Panc1 (cell line): Measurements from ENCODE around the gene OSBPL5. TPM values are rescaled to one million over a fixed set of nuclear protein-coding genes. Genes with fewer than 3 reads are reported as not detected.
"Not testable (repeated sequence)": the region's sequence is repeated elsewhere in the genome, so short reads cannot be mapped to it uniquely, and the experiment has no call there.

ENCODE experiments used
- ATAC-seq: fragments of 200-7000 bp; cut with Tn5 transposase; 2 replicates; pipeline ENCODE4 v1.9.1; 2020; ENCODE audit warnings: mild to moderate bottlenecking, moderate library complexity
- BruUV-seq: library from RNA; stranded (reverse); fragments of 400-500 nt; replicated peaks from 2 replicates; lab custom pipeline; 2021; lab: Mats Ljungman, UMichigan
- CTCF ChIA-PET: fragments of 300-600 bp; sonication (Branson Sonifier 250); formaldehyde crosslinking; loops from one replicate; lab custom pipeline; 2022; ENCODE audit warnings: antibody characterized with exemption; lab: Charles Lee
- POLR2A ChIA-PET: fragments of 300-600 bp; sonication (Branson Sonifier 250); formaldehyde crosslinking; loops from one replicate; lab custom pipeline; 2022; ENCODE audit warnings: antibody characterized with exemption; lab: Charles Lee
- DNase-seq: peaks from one replicate; pipeline ENCODE4 v3.0.0-alpha.2; 2010; ENCODE audit warnings: low read depth, low spot score
- H3K27ac ChIP-seq: 2 replicates; pipeline ENCODE4 v1.5.1; 2011; ENCODE audit warnings: mild to moderate bottlenecking, low read length, inconsistent platforms
- H3K27me3 ChIP-seq: fragments of 200-500 bp; sonication (Bioruptor generic); 2 replicates; pipeline ENCODE4 v1.6.0; 2014; ENCODE audit warnings: low read length, inconsistent platforms; ENCODE audit not compliant: control insufficient read depth, insufficient read depth
- H3K36me3 ChIP-seq: fragments of 200-500 bp; sonication (Bioruptor generic); 2 replicates; pipeline ENCODE4 v1.5.1; 2014; ENCODE audit warnings: inconsistent platforms, mild to moderate bottlenecking, low read length, moderate library complexity; ENCODE audit not compliant: control insufficient read depth, insufficient read depth
- H3K4me1 ChIP-seq: 2 replicates; pipeline ENCODE4 v1.5.1; 2011; ENCODE audit warnings: inconsistent platforms, mild to moderate bottlenecking, low read length, moderate library complexity; ENCODE audit not compliant: control insufficient read depth, insufficient read depth
- H3K4me3 ChIP-seq, 2 experiments: 2 replicates each; pipeline ENCODE4 v1.5.1; 2011 to 2012; ENCODE audit warnings: low read depth in 2 of 2, low read length in 2 of 2, mild to moderate bottlenecking in 2 of 2, inconsistent platforms in 1 of 2, moderate library complexity in 1 of 2
- H3K9me3 ChIP-seq: fragments of 200-500 bp; sonication (Bioruptor generic); 2 replicates; pipeline ENCODE4 v1.5.1; 2014; ENCODE audit warnings: low read depth, mild to moderate bottlenecking, inconsistent platforms, low read length, moderate library complexity; ENCODE audit not compliant: control insufficient read depth, insufficient read depth
- CTCF ChIP-seq: fragments of 450-650 bp; IDR thresholded peaks from 2 replicates; pipeline ENCODE4 v1.5.1; 2017; ENCODE audit warnings: mild to moderate bottlenecking
- POLR2AphosphoS5 ChIP-seq: IDR thresholded peaks from 2 replicates; pipeline ENCODE4 v1.6.1; 2012; ENCODE audit warnings: mild to moderate bottlenecking, low read depth, low read length, moderate library complexity
- REST ChIP-seq, 2 experiments: IDR thresholded peaks; 2 replicates each; pipeline ENCODE4 v1.6.1; 2011 to 2012; ENCODE audit warnings: low read depth in 2 of 2, control low read depth in 1 of 2, low read length in 1 of 2, mild to moderate bottlenecking in 1 of 2, moderate library complexity in 1 of 2; ENCODE audit not compliant: insufficient read depth in 1 of 2
- SIN3A ChIP-seq: IDR thresholded peaks from 2 replicates; pipeline ENCODE4 v1.6.1; 2012; ENCODE audit warnings: low read depth, mild to moderate bottlenecking, low read length, moderate library complexity, borderline replicate concordance; ENCODE audit not compliant: insufficient read depth
- TCF7L2 ChIP-seq: IDR thresholded peaks from 2 replicates; pipeline ENCODE4 v1.6.1; 2011; ENCODE audit warnings: mild to moderate bottlenecking, low read depth, low read length, inconsistent platforms
- in situ Hi-C: cut with HindIII; loops from 2 replicates; pipeline ENCODE4 v1.10.0; 2016; ENCODE audit warnings: low sequenced_read_pairs, low pct_unique_long_range_greater_than_20kb
- intact Hi-C: fragments of 100-400 bp; cut with micrococcal nuclease; formaldehyde crosslinking; loops from one replicate; pipeline ENCODE4 v1.10.0; 2022; ENCODE audit not compliant: unreplicated experiment
- total RNA-seq: library from RNA; stranded (reverse); gene quantifications from one replicate; pipeline ENCODE4 v1.2.1, GENCODE V29; 2021; ENCODE audit not compliant: unreplicated experiment

OSBPL5 gene
- total RNA-seq, 1 experiment from 2014 or later: 20.2 TPM

- TF ChIP-seq REST (IDR thresholded peaks at IDR 0.05; ENCODE audit: insufficient read depth in 1 of 2, low read depth in 2 of 2, low read length in 1 of 2) (no peak), POLR2AphosphoS5 (no peak), SIN3A (no peak), CTCF (no peak), TCF7L2 (no peak)
- no peak overlapping the region for H3K27ac ChIP-seq
- ATAC-seq: no peak
- H3K4me3 ChIP-seq: no peak overlapping the region
- no TSS peak for BruUV-seq
- no peak for DNase-seq
- H3K27me3 ChIP-seq: no peaks in the 10 kb centered on the region
- ChIA-PET CTCF (no interaction called here), POLR2A (no interaction called here)
- no peaks in the 10 kb centered on the region for H3K9me3 ChIP-seq
- intact Hi-C loops: no loop called here
- in situ Hi-C loops: no loop called here
- no peaks in the 10 kb centered on the region for H3K36me3 ChIP-seq
- no peaks in the 10 kb centered on the region for H3K4me1 ChIP-seq
These were observed 95.7 kb downstream of the OSBPL5 start for GRCh38 chr11:3069425-3069824.

- H3K27me3 ChIP-seq, POLR2A ChIA-PET, ATAC-seq, in situ Hi-C loops, H3K9me3 ChIP-seq, BruUV-seq, H3K4me1 ChIP-seq, intact Hi-C loops, H3K27ac ChIP-seq, H3K4me3 ChIP-seq, H3K36me3 ChIP-seq, DNase-seq: not testable (repeated sequence)
- CTCF ChIA-PET: interaction anchor here (0.8 kb wide), 1 partner anchor 666 kb away, joined by 3 read pairs; the partner anchor contains the start of gene TSSC4
These were observed 98.8 kb downstream of the OSBPL5 start for GRCh38 chr11:3066308-3066707.

GRCh38 chr11:3064709-3065108, 100.4 kb downstream of the OSBPL5 start:
- POLR2A ChIA-PET, in situ Hi-C loops, H3K36me3 ChIP-seq, ATAC-seq, H3K4me1 ChIP-seq, H3K27me3 ChIP-seq, H3K27ac ChIP-seq, intact Hi-C loops, DNase-seq, CTCF ChIA-PET, BruUV-seq, H3K4me3 ChIP-seq, H3K9me3 ChIP-seq: not testable (repeated sequence)

DNA sequence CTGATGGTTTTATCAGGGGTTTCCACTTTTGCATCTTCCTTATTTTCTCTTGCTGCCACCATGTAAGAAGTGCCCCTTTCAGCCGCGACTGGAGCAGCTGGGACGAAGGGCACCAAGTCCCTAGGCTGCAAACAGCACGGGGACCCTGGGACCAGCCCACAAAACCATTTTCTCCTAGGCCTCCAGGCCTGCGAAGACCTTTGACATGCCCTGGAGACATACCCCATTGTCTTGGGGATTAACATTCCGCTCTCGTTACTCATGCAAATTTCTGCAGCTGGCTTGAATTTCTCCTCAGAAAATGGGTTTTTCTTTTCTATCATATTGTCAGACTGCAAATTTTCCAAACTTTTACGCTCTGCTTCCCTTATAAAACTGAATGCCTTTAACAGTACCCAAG, 101.2 kb downstream of the OSBPL5 start:
- H3K4me3 ChIP-seq, in situ Hi-C loops, H3K27ac ChIP-seq, BruUV-seq, intact Hi-C loops, H3K27me3 ChIP-seq, DNase-seq, ATAC-seq, H3K4me1 ChIP-seq, POLR2A ChIA-PET, H3K36me3 ChIP-seq, H3K9me3 ChIP-seq: not testable (repeated sequence)
- CTCF ChIA-PET: interaction anchor here (1.4 kb wide), 1 partner anchor 27 kb away, joined by 6 read pairs; no protein-coding TSS in a partner anchor

DNA sequence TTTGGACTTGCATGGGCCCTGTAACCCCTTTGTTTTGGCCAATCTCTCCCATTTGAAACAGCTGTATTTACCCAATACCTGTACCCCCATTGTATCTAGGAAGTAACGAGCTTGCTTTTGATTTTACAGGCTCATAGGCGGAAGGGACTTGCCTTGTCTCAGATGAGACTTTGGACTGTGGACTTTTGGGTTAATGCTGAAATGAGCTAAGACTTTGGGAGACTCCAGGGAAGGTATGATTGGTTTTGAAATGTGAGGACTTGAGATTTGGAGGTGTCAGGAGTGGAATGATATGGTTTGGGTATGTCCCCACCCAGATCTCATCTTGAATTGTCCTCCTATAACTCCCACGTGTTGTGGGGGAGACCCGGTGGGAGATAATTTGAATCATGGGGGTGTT, 101.7 kb downstream of the OSBPL5 start:
- H3K27me3 ChIP-seq, H3K4me1 ChIP-seq, H3K36me3 ChIP-seq, BruUV-seq, H3K27ac ChIP-seq, intact Hi-C loops, in situ Hi-C loops, H3K4me3 ChIP-seq, DNase-seq, H3K9me3 ChIP-seq, ATAC-seq, POLR2A ChIA-PET: not testable (repeated sequence)
- CTCF ChIA-PET: interaction anchor here (1.4 kb wide), 1 partner anchor 28 kb away, joined by 6 read pairs; no protein-coding TSS in a partner anchor
